Measurements from ENCODE around the gene FBF1.

- TF ChIP-seq CTCF (tag by site-specific recombination; IDR thresholded peaks at IDR 0.05) (no peak), ZNF274 (IDR thresholded peaks at IDR 0.05; ENCODE audit: low read length) (no peak), ZNF274 (tag by site-specific recombination; IDR thresholded peaks at IDR 0.05; ENCODE audit: borderline replicate concordance) (no peak), SETDB1 (IDR thresholded peaks at IDR 0.05; ENCODE audit: insufficient read length, low read length) (no peak), PRDM4 (tag by site-specific recombination; IDR thresholded peaks at IDR 0.05) (no peak)
Measured at GRCh38 chr17:75943491-75943890, 2.6 kb upstream of the FBF1 start.

Measured in HEK293 (cell line).